Spleen (tissue), 11 donors: ENCODE results near the gene SPATA32. TPM values are rescaled to one million over a fixed set of nuclear protein-coding genes. Genes with fewer than 3 reads are reported as not detected.

Source experiments
- DNase-seq: peaks from one replicate; pipeline ENCODE4 v3.0.0-alpha.2; 2020
- H3K27ac ChIP-seq, 8 donors: fragments of 200-600 bp; sonication (generic) in 7 of 8; 1 replicate in 4 of 8; 2 replicates in 4 of 8; pipeline versions ENCODE4 v1.5.0 to v1.8.0; 2016 to 2021; ENCODE audit warnings: inconsistent platforms in 4 of 8, mild to moderate bottlenecking in 4 of 8, moderate library complexity in 1 of 8
- H3K27me3 ChIP-seq, 7 donors: fragments of 200-600 bp; sonication (generic) in 6 of 7; replicated peaks in 1 of 7; 1 replicate in 4 of 7; 2 replicates in 3 of 7; pipeline versions ENCODE4 v1.5.0 to v1.8.0; 2016 to 2021; ENCODE audit warnings: inconsistent platforms in 3 of 7, mild to moderate bottlenecking in 1 of 7
- H3K36me3 ChIP-seq, 6 donors: fragments of 200-600 bp; sonication (generic) in 5 of 6; 1 replicate in 4 of 6; 2 replicates in 2 of 6; pipeline versions ENCODE4 v1.5.0 to v1.8.0; 2016 to 2021; ENCODE audit warnings: inconsistent platforms in 2 of 6
- H3K4me1 ChIP-seq, 6 donors: fragments of 200-600 bp; sonication (generic) in 5 of 6; 1 replicate in 3 of 6; 2 replicates in 3 of 6; pipeline versions ENCODE4 v1.5.0 to v1.8.0; 2016 to 2021; ENCODE audit warnings: inconsistent platforms in 3 of 6
- H3K4me3 ChIP-seq, 8 donors: fragments of 200-600 bp; sonication (generic) in 7 of 8; 1 replicate in 4 of 8; 2 replicates in 4 of 8; pipeline versions ENCODE4 v1.5.0 to v1.8.0; 2016 to 2021; ENCODE audit warnings: inconsistent platforms in 4 of 8, mild to moderate bottlenecking in 4 of 8, moderate library complexity in 2 of 8
- H3K9me3 ChIP-seq, 8 donors: fragments of 200-600 bp; sonication (generic) in 7 of 8; 1 replicate in 4 of 8; 2 replicates in 4 of 8; pipeline versions ENCODE4 v1.5.0 to v1.8.0; 2016 to 2021; ENCODE audit warnings: inconsistent platforms in 4 of 8
- CTCF ChIP-seq, 11 experiments: fragments of 200-600 bp in 7 of 11; fragments of 450-650 bp in 4 of 11; sonication (generic) in 4 of 11; IDR thresholded peaks in 8 of 11; conservative IDR thresholded peaks in 3 of 11; 1 replicate in 7 of 11; 2 replicates in 4 of 11; pipeline versions ENCODE4 v1.4.0 to v1.8.0; 2016 to 2021; ENCODE audit warnings: antibody characterized with exemption in 11 of 11, inconsistent platforms in 4 of 11, mild to moderate bottlenecking in 1 of 11
- POLR2A ChIP-seq, 3 donors: fragments of 450-650 bp; IDR thresholded peaks; one replicate each; pipeline ENCODE4 v1.5.1; 2017; ENCODE audit warnings: antibody characterized with exemption in 3 of 3, mild to moderate bottlenecking in 1 of 3
- POLR2AphosphoS5 ChIP-seq, 3 donors: sonication (generic); formaldehyde crosslinking; IDR thresholded peaks; one replicate each; pipeline ENCODE4 v1.5.1; 2017; ENCODE audit warnings: antibody characterized with exemption in 3 of 3
- WGBS, 5 donors: extraction: QIAGEN DNeasy Blood & Tissue Kit in 3 of 5; methylation state at CpG; one replicate each; pipeline versions ENCODE4 v1.1.5 to v1.1.7; 2013 to 2018; 5-methylcytosine and 5-hydroxymethylcytosine counted together
- intact Hi-C: fragments of 100-400 bp; cut with DNase I; formaldehyde crosslinking; loops from one replicate; pipeline ENCODE4 v1.15.0; 2023; ENCODE audit warnings: low total_unique reads
- polyA plus RNA-seq, 3 donors: library from polyadenylated mRNA; stranded (reverse); fragments of 200-250 nt; gene quantifications; one replicate each; pipeline ENCODE4 v1.2.1, GENCODE V29; 2013
- total RNA-seq, 7 donors: library from RNA; depleted of rRNA in 3 of 7; stranded (reverse); fragments of >200 nt in 3 of 7; fragmentation: NEBNext Ultra II Directional in 4 of 7; extraction: Animal tissue kit (Norgen Biotek cat#: 25700) in 4 of 7; gene quantifications; one replicate each; pipeline versions ENCODE4 v1.1.0 to v1.2.1, GENCODE V29; 2016 to 2021
- donor health status: healthy with polysubstance abuse.
- donor health status: DM: no; HTN: no; CAD: no; lungs with moderate emphysema.
- donor health status: DM: no; HTN: no; CAD: no.
- donor health status: Bipolar disorder and iron deficiency.
- donor health status: healthy.
- donor health status: DM: no; HTN: no; CAD: no.
- donor health status: DM: yes; HTN: yes; CAD: no.

SPATA32 gene
- total and polyA plus RNA-seq, 10 donors, result 0.08 to 0.17 (median 0.09) TPM; not detected in 7

DNA sequence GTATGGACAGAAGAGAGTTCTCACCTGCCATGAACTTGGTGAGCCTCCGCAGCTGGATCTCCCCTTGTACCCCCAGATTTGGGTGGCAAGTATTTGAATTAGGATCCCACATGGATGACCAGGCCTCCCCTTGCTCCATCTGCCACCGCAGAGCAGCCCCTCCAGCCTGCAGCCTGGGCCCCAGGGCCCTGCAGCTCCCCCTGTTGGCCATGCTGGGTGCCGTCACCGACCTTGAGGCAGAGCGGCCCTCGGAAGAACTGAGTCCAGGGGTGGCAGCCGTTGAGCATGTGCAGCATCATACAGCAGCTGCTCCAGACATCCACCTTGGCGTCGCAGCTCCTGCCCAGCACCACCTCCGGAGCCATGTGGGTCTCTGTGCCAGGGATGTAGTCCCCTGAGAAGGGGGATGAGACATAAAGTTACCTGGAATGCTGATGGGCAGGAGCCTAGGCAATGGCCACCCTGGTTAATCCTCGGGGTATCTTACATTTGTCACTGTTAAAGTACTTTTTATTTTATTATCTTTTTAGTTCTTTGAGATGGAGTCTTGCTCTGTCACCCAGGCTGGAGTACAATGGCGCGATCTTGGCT is 9.0 kb upstream of the SPATA32 start:
- peak; percentile 86 for DNase-seq
- H3K4me1 ChIP-seq, result no peaks in the 10 kb centered on the region
- no peak overlapping the region for H3K4me3 ChIP-seq
- TF ChIP-seq CTCF (IDR thresholded peaks at IDR 0.05 in 8 of 11, conservative IDR thresholded peaks at IDR 0.05 in 3 of 11) (peak; percentile 21 to 74 (median 54)), POLR2AphosphoS5 (IDR thresholded peaks at IDR 0.05) (peak in 2 of 3 donors; percentile 10 to 69), POLR2A (IDR thresholded peaks at IDR 0.05) (no peak)
- no peaks in the 10 kb centered on the region for H3K27me3 ChIP-seq
- 77 to 88% (median 81%) methylated on average over 10 to 13 of the region's 13 CpGs for WGBS, 5 donors
- intact Hi-C loops, result no loop called here
- peaks cover 7 to 95% (median 83%) of the 10 kb centered on the region in 6 donors for H3K36me3 ChIP-seq
- H3K9me3 ChIP-seq, result no peaks in the 10 kb centered on the region
- no peak overlapping the region for H3K27ac ChIP-seq

GRCh38 chr17:45269912-45270311 is 8.0 kb upstream of the SPATA32 start:
- Histone ChIP-seq H3K27ac (no peak overlapping the region), H3K4me1 (no peaks in the 10 kb centered on the region), H3K27me3 (no peaks in the 10 kb centered on the region), H3K9me3 (no peaks in the 10 kb centered on the region), H3K36me3 (peaks cover 7 to 100% (median 92%) of the 10 kb centered on the region in 6 donors), H3K4me3 (no peak overlapping the region)
- no peak for DNase-seq
- TF ChIP-seq POLR2A (IDR thresholded peaks at IDR 0.05), result no peak
- no peak for TF ChIP-seq CTCF (IDR thresholded peaks at IDR 0.05 in 8 of 11, conservative IDR thresholded peaks at IDR 0.05 in 3 of 11)
- no peak for TF ChIP-seq POLR2AphosphoS5 (IDR thresholded peaks at IDR 0.05)
- intact Hi-C loops, result no loop called here
- WGBS, 5 donors, result 75 to 85% (median 82%) methylated on average over 7 of the region's 7 CpGs

DNA sequence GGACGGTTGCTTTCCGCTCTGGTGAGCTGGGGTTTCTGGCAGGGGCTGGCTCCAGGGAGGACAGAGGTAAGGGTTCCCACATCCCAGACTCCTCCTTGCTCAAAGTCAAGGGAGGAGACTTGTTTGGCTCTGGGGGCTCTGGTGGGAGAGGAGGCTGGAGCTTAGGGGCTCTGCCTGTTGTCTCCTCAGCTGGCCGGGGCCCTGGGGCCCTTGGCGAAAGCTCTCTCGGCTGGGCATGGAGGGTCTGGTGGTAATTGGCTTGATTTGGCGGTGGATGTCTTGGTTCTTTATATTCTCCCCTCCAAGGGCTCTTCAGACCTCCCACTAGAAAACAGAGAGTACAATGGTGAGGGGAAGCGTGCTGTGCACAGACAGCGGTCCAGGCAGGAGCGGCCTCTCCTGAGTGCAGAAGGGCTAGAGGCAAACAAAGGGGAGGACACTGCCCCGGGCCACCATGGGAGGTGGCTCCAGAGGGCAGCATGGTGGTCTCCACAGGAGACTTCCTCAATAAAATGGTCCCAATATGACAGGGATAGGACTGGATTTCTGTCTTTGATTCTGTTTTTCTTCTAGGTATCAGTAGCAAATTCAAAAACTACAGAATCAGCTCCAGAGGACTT is 5.7 kb upstream of the SPATA32 start:
- Histone ChIP-seq H3K9me3 (no peaks in the 10 kb centered on the region), H3K36me3 (peaks cover 2 to 100% (median 87%) of the 10 kb centered on the region in 6 donors), H3K27me3 (no peaks in the 10 kb centered on the region), H3K4me1 (peaks cover 0 to 14% (median 7%) of the 10 kb centered on the region in 6 donors), H3K27ac (no peak overlapping the region), H3K4me3 (no peak overlapping the region)
- no peak for DNase-seq
- intact Hi-C loops, result no loop called here
- WGBS, 5 donors, result 93 to 97% (median 95%) methylated on average over 9 to 10 of the region's 10 CpGs
- TF ChIP-seq POLR2A (IDR thresholded peaks at IDR 0.05) (no peak), POLR2AphosphoS5 (IDR thresholded peaks at IDR 0.05) (peak in 1 of 3 donors; percentile 38)

DNA sequence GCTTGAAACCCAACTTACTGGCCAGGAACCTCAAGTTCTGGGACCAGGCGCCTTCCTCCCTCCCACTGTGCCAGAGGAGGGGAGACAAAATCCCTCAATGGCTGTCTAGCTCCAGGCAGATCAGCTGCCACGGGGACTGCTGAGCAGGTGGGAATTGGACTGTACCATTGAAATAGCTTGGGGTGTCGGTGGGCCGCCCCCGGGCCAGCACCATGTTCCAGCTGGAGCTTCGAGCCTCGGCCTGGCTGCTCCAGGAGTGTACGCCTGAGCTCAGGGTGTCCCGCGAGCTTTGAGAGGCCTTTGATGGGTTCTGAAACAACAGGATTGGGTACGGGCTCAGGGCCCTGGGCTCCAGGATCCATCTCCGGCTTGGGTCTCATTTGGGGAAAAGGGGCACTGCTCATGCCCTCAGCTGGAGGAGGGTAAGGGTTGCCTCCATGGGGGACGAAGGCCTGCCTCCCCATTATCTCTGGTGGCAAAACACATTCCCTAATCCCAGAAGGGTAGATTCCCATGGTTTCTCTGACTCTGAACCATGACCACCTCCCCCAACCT is 4.6 kb upstream of the SPATA32 start:
- 92 to 98% (median 95%) methylated on average over 8 to 13 of the region's 13 CpGs for WGBS, 5 donors
- TF ChIP-seq POLR2A (IDR thresholded peaks at IDR 0.05), result no peak
- no peak for TF ChIP-seq CTCF (IDR thresholded peaks at IDR 0.05 in 8 of 11, conservative IDR thresholded peaks at IDR 0.05 in 3 of 11)
- TF ChIP-seq POLR2AphosphoS5 (IDR thresholded peaks at IDR 0.05), result peak in 1 of 3 donors; percentile 27
- intact Hi-C loops, result no loop called here
- no peak for DNase-seq
- Histone ChIP-seq H3K9me3 (no peaks in the 10 kb centered on the region), H3K27ac (no peak overlapping the region), H3K4me1 (peaks cover 0 to 25% (median 17%) of the 10 kb centered on the region in 6 donors), H3K27me3 (no peaks in the 10 kb centered on the region), H3K4me3 (no peak overlapping the region), H3K36me3 (peaks cover 2 to 89% (median 77%) of the 10 kb centered on the region in 6 donors)
